OCI-LY1 (cell line): ENCODE results near the gene ANKRD55.

Experiments
- H2AFZ ChIP-seq: fragments of 200-600 bp; sonication (generic), shearing (Covaris generic); 2 replicates; pipeline ENCODE4 v1.6.0; 2014; ENCODE audit warnings: antibody characterized with exemption, mild to moderate bottlenecking, low read length
- H3F3A ChIP-seq: fragments of 200-600 bp; sonication (generic), shearing (Covaris generic); 2 replicates; pipeline ENCODE4 v1.6.0; 2014; ENCODE audit warnings: mild to moderate bottlenecking, antibody characterized with exemption, low read length, moderate library complexity; ENCODE audit not compliant: insufficient read depth
- H3K27ac ChIP-seq: fragments of 200-600 bp; sonication (generic); 2 replicates; pipeline ENCODE4 v1.5.1; 2014; ENCODE audit warnings: low read length, mixed run types, mild to moderate bottlenecking, low read depth; ENCODE audit not compliant: poor library complexity, severe bottlenecking
- H3K27me3 ChIP-seq: fragments of 200-600 bp; sonication (generic); 2 replicates; pipeline ENCODE4 v1.6.0; 2014; ENCODE audit warnings: antibody characterized with exemption, mild to moderate bottlenecking, low read length, moderate library complexity; ENCODE audit not compliant: insufficient read depth
- H3K36me3 ChIP-seq: fragments of 200-600 bp; sonication (generic); 2 replicates; pipeline ENCODE4 v1.6.1; 2014; ENCODE audit warnings: mild to moderate bottlenecking, antibody characterized with exemption, low read length, moderate library complexity, mixed read lengths; ENCODE audit not compliant: insufficient read depth
- H3K4me1 ChIP-seq: fragments of 200-600 bp; sonication (generic); 2 replicates; pipeline ENCODE4 v1.5.1; 2014; ENCODE audit warnings: mild to moderate bottlenecking, low read length, moderate library complexity; ENCODE audit not compliant: insufficient read depth, severe bottlenecking
- H3K4me2 ChIP-seq: fragments of 200-600 bp; sonication (generic), shearing (Covaris generic); 2 replicates; pipeline ENCODE4 v1.6.1; 2014; ENCODE audit warnings: low read length
- H3K4me3 ChIP-seq: fragments of 200-600 bp; sonication (generic); 2 replicates; pipeline ENCODE4 v1.5.1; 2014; ENCODE audit warnings: low read length, low read depth, mild to moderate bottlenecking, mixed read lengths; ENCODE audit not compliant: poor library complexity, severe bottlenecking
- H3K79me2 ChIP-seq: fragments of 200-600 bp; shearing (Covaris generic); 2 replicates; pipeline ENCODE4 v1.6.1; 2016; ENCODE audit warnings: mixed run types, low read length, mixed read lengths; ENCODE audit not compliant: insufficient read depth
- H3K9ac ChIP-seq: fragments of 200-600 bp; sonication (generic), shearing (Covaris generic); 2 replicates; pipeline ENCODE4 v1.6.1; 2014; ENCODE audit warnings: mild to moderate bottlenecking, low read length, mixed read lengths
- H3K9me2 ChIP-seq: fragments of 200-600 bp; sonication (generic), shearing (Covaris generic); 2 replicates; pipeline ENCODE4 v1.6.1; 2014; ENCODE audit warnings: low read depth, mild to moderate bottlenecking, low read length, mixed read lengths
- H3K9me3 ChIP-seq: fragments of 200-600 bp; shearing (Covaris generic); 2 replicates; pipeline ENCODE4 v1.6.1; 2014; ENCODE audit warnings: low read length, mixed read lengths
- H4K20me1 ChIP-seq: fragments of 200-600 bp; sonication (generic), shearing (Covaris generic); 2 replicates; pipeline ENCODE4 v1.6.0; 2016; ENCODE audit warnings: mild to moderate bottlenecking, low read length; ENCODE audit not compliant: insufficient read depth
- CTCF ChIP-seq: fragments of 200-600 bp; sonication (generic), shearing (Covaris generic); IDR thresholded peaks from 2 replicates; pipeline ENCODE4 v1.5.1; 2017; ENCODE audit warnings: mild to moderate bottlenecking, antibody characterized with exemption, low read length, moderate library complexity, mixed read lengths
- EZH2 ChIP-seq: fragments of 200-600 bp; sonication (generic), shearing (Covaris generic); IDR thresholded peaks from 2 replicates; pipeline ENCODE4 v1.8.0; 2017; ENCODE audit warnings: borderline replicate concordance, mixed run types, mild to moderate bottlenecking, antibody characterized with exemption, low read length, moderate library complexity, mixed read lengths

The ANKRD55 gene

GRCh38 chr5:56267856-56268255, 34.7 kb upstream of the ANKRD55 start:
- Histone ChIP-seq H3K9me3 (no peaks in the 10 kb centered on the region), H3K27ac (no peak overlapping the region), H3K4me1 (peaks cover 10% of the 10 kb centered on the region), H3K4me3 (no peak overlapping the region), H2AFZ (no peak overlapping the region), H3K9ac (no peak overlapping the region), H3K36me3 (no peaks in the 10 kb centered on the region), H3K4me2 (no peak overlapping the region), H3K79me2 (no peaks in the 10 kb centered on the region), H3K9me2 (no peaks in the 10 kb centered on the region), H4K20me1 (no peaks in the 10 kb centered on the region), H3K27me3 (no peaks in the 10 kb centered on the region), H3F3A (no peaks in the 10 kb centered on the region)
- TF ChIP-seq CTCF (no peak), EZH2 (no peak)

GRCh38 chr5:56264417-56265025, 31.4 kb upstream of the ANKRD55 start:
- no peak overlapping the region for H3K9ac ChIP-seq
- no peak overlapping the region for H3K4me3 ChIP-seq
- H3K36me3 ChIP-seq, result no peaks in the 10 kb centered on the region
- H2AFZ ChIP-seq, result no peak overlapping the region
- TF ChIP-seq EZH2, result no peak
- peak; percentile 66 for TF ChIP-seq CTCF
- H3F3A ChIP-seq, result no peaks in the 10 kb centered on the region
- no peak overlapping the region for H3K27ac ChIP-seq
- no peaks in the 10 kb centered on the region for H3K4me1 ChIP-seq
- H3K4me2 ChIP-seq, result no peak overlapping the region
- no peaks in the 10 kb centered on the region for H3K9me2 ChIP-seq
- no peaks in the 10 kb centered on the region for H3K79me2 ChIP-seq
- H4K20me1 ChIP-seq, result no peaks in the 10 kb centered on the region
- 0 out of 2 replicates have a peak, but pooled peaks cover 6% of the 10 kb centered on the region for H3K27me3 ChIP-seq
- no peaks in the 10 kb centered on the region for H3K9me3 ChIP-seq

- Histone ChIP-seq H4K20me1 (no peaks in the 10 kb centered on the region), H3K27me3 (0 out of 2 replicates have a peak, but pooled peaks cover 6% of the 10 kb centered on the region), H3K9me3 (no peaks in the 10 kb centered on the region), H3K36me3 (no peaks in the 10 kb centered on the region), H3K9ac (no peak overlapping the region), H3K4me3 (no peak overlapping the region), H2AFZ (no peak overlapping the region), H3K4me1 (no peaks in the 10 kb centered on the region), H3K27ac (no peak overlapping the region), H3K9me2 (no peaks in the 10 kb centered on the region), H3K79me2 (no peaks in the 10 kb centered on the region), H3K4me2 (no peak overlapping the region), H3F3A (no peaks in the 10 kb centered on the region)
- no peak for TF ChIP-seq CTCF
- no peak for TF ChIP-seq EZH2
Observed at GRCh38 chr5:56262279-56262678, 29.1 kb upstream of the ANKRD55 start.
